HG02981 (cell line): ENCODE data around the gene TLX3.

Experiments used
- ATAC-seq: cut with Tn5 transposase; IDR thresholded peaks from one replicate; pipeline ENCODE4 v1.9.1; 2021; ENCODE audit warnings: mild to moderate bottlenecking, moderate library complexity; ENCODE audit not compliant: unreplicated experiment

TLX3 gene

GRCh38 chr5:171300358-171300757 is 8.7 kb upstream of the TLX3 start:
- no peak for ATAC-seq

- no peak for ATAC-seq
These were observed 2.9 kb upstream of the TLX3 start for GRCh38 chr5:171306166-171306565.

GRCh38 chr5:171306781-171307591 is 2.1 kb upstream of the TLX3 start:
- no peak for ATAC-seq

GRCh38 chr5:171307789-171308452 is 1.1 kb upstream of the TLX3 start:
- ATAC-seq: no peak

- no peak for ATAC-seq
These were observed 496 bp downstream of the TLX3 start for GRCh38 chr5:171309276-171310211.

GRCh38 chr5:171310212-171310818 is 1.3 kb downstream of the TLX3 start:
- no peak for ATAC-seq

- ATAC-seq: no peak
These were observed 1.8 kb downstream of the TLX3 start for GRCh38 chr5:171310819-171311321.

GRCh38 chr5:171311322-171312077 is 2.5 kb downstream of the TLX3 start:
- no peak for ATAC-seq

- ATAC-seq: no peak
These were observed 3.3 kb downstream of the TLX3 start for GRCh38 chr5:171312129-171312974.

- ATAC-seq: no peak
These were observed 4.6 kb downstream of the TLX3 start for GRCh38 chr5:171313481-171314206.

GRCh38 chr5:171314728-171315385 is 5.8 kb downstream of the TLX3 start:
- no peak for ATAC-seq

GRCh38 chr5:171315386-171315891 is 6.4 kb downstream of the TLX3 start:
- ATAC-seq: no peak

- no peak for ATAC-seq
These were observed 6.8 kb downstream of the TLX3 start for GRCh38 chr5:171315925-171316257.

GRCh38 chr5:171316258-171317121 is 7.4 kb downstream of the TLX3 start:
- ATAC-seq: no peak

- no peak for ATAC-seq
These were observed 8.2 kb downstream of the TLX3 start for GRCh38 chr5:171317230-171317629.

- no peak for ATAC-seq
These were observed 9.0 kb downstream of the TLX3 start for GRCh38 chr5:171318026-171318425.

- no peak for ATAC-seq
These were observed 12.4 kb downstream of the TLX3 start for GRCh38 chr5:171321447-171321846.
